WI38 (cell line): ENCODE data around the gene SLC22A4.
A peak's percentile ranks its signal among the peaks of the same experiment; 100 is the strongest.

Source experiments
- H3K4me3 ChIP-seq: 2 replicates; pipeline ENCODE4 v1.5.1; 2011; ENCODE audit warnings: low read depth, mild to moderate bottlenecking, control low read depth, low read length
- TF ChIP-seq, protein P1 (sequence below): IDR thresholded peaks from 2 replicates; pipeline ENCODE4 v1.5.1; 2012; ENCODE audit warnings: low read depth, mild to moderate bottlenecking, control low read depth, low read length

SLC22A4 gene

DNA sequence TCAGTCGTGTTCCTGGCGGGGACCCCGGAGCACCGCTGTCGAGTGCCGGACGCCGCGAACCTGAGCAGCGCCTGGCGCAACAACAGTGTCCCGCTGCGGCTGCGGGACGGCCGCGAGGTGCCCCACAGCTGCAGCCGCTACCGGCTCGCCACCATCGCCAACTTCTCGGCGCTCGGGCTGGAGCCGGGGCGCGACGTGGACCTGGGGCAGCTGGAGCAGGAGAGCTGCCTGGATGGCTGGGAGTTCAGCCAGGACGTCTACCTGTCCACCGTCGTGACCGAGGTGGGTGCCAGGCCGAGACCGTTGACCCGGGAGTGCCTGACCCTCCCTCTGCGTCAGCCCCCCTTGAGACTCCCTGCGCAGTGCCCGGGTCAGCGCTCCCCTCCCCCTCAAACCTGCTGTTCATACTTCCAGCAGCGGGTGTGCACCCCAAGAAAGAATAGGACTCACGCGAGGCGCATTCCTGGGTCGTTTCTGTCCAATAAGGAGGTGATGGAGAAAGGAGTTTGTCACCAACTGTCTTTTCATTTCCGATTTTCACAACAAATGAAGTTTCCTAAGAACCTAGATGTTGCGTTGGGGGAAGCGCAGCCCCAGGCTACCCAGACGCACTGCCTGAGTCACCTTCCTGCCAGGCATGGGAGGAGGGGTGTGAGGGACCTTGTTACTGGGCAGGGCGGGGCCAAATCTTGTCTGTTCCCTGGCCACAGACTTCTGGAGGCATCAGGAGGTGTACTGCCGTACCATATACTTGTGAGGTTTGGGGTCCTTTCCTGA is 722 bp downstream of the SLC22A4 start:
- peak overlapping the region; percentile 79 for H3K4me3 ChIP-seq
- TF ChIP-seq, protein P1, sequence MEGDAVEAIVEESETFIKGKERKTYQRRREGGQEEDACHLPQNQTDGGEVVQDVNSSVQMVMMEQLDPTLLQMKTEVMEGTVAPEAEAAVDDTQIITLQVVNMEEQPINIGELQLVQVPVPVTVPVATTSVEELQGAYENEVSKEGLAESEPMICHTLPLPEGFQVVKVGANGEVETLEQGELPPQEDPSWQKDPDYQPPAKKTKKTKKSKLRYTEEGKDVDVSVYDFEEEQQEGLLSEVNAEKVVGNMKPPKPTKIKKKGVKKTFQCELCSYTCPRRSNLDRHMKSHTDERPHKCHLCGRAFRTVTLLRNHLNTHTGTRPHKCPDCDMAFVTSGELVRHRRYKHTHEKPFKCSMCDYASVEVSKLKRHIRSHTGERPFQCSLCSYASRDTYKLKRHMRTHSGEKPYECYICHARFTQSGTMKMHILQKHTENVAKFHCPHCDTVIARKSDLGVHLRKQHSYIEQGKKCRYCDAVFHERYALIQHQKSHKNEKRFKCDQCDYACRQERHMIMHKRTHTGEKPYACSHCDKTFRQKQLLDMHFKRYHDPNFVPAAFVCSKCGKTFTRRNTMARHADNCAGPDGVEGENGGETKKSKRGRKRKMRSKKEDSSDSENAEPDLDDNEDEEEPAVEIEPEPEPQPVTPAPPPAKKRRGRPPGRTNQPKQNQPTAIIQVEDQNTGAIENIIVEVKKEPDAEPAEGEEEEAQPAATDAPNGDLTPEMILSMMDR, result no peak

DNA sequence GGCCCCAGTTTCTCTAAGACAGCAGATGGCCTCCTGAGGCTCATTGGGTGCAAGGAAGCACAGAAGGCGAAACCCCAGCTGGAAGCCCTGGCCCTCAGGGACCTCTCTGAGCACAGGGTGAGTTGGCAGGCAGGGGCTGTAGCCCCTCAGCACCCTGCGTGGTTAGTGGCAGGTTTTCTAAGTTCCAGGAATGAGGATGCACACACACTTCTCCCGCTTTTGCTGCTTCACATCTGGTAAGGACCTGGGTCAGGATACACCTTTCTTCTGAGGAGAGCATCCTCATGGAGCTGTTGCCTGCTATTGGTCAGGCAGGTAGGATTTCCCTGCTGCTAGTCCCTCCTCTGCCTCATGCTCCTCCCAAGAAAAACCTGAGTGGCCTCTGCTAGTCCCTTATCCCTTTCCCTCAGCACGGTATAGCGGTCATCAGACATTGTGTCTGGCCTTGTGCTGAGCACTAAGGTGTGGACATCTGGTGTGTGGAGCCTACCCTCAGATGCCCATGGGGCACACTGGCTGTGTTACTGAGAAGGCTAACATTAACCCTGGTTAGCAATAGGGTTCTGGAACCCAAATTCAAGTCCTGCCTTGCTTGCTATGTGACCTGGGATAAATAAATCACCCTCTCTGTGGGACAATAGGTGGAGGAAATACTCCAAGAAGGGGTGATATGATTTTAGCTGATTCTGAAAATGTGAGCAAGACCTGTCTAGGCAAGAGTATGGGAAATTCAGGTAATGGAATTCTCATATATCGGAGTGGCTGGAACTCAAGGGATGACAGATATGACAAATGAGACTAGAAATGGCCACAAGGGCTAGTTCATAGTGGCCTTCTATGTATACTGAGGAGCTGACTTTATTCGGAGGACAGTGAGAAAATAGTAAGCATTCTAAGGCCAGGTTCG is 1.6 kb downstream of the SLC22A4 start:
- peak overlapping the region; percentile 79 for H3K4me3 ChIP-seq
- TF ChIP-seq, protein P1, result no peak

DNA sequence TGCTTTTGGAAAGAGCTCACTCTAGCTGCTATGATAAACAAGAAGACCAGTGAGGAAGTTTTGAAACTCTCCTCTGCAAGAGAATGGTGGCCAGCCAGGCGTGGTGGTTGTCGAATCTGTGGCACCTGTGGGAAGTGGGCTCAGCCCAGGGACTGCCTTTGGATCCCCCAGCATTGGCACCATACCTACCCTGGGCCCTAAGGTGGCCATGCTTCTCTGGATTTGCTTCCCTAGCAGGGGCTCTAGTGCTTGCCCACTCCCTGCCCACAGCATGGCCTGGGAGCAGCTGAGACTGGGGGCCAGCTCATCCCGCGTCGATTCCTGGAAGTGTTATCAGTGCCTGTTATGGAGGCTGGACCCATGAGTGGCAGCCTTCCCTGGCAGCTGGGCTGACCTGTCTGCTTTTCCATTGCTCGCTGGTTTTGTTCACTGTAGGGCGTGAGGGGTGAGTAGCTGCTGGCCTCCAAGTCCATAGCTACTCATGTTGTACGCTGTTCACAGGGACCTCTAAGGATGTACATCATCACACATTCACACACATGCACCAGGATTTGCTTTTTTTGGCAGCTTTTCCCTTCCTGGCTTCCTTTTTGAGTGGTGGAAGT is 2.3 kb downstream of the SLC22A4 start:
- TF ChIP-seq, protein P1, result no peak
- no peak overlapping the region for H3K4me3 ChIP-seq

DNA sequence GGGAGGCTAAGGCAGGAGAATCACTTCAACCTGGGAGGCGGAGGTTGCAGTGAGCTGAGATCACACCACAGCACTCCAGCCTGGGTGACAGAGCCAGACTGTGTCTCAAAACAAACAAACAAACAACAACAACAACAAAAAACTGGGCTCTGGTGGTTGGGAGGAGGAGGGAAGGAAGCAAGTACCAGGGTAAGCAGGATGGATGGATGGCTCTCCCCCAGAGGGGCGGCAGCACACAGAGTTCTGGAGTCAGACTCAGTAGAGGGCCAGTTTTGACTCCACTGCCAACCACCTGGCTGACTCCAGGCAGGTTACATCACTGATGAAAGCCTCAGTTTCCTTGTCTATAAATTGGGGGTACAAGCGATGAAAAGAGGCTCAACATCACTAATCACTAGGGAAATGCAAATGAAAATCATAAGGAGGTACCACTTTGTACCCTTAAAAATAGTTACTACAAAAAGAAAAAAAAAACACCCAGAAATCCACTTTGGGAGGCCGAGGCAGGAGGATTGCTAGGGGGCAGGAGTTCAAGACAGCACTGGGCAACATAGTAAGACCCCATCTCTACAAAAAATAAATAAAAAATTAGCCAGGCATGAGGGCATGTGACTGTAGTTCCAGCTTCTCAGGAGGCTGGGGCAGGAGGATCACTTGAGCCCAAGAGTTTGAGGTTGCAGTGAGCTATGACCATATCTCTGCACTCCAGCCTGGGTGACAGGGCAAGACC is 3.2 kb downstream of the SLC22A4 start:
- TF ChIP-seq, protein P1, result no peak
- H3K4me3 ChIP-seq, result no peak overlapping the region

DNA sequence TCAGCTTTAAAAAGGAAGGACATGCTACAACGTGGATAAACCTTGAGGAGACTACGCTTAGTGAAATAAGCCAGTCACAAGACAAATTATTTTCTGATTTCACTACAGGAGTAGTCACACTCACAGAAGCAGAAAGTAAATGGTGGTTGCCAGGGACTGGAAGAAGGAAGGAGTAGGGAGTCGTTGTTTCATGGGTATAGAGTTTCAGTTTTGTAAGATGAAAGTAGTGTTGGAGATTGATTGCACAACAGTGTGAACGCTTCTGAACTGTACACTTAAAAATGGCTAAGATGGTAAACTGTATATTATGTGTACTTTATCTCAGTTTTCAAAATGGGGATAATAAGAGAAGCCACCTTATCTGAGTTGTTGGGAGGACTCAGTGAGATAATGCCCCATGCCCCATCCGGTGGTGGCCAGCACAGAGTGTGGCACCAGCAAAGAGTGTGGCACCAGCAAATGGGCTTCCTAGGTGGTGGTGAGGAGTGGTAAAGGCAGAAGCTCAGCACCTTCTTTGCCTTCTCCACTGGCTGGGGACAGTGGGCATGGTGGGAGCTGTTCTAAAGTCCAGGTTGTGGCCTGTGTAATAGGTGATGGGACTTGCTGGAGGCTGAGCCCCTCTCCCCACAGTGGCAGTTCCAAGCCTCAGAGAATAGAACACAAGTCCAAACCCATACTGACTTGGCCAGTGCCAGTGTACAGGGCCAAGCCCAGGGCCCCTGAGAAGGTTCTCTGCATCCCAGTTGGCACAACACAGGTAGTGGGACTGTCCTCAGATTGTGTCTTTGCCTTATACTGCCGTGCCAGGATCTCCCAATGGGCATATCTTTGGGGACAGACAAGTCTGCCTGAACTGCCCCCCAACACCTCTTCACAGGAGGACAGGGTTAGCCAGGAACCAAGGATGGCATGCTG is 4.4 kb downstream of the SLC22A4 start:
- no peak overlapping the region for H3K4me3 ChIP-seq
- TF ChIP-seq, protein P1, result no peak

DNA sequence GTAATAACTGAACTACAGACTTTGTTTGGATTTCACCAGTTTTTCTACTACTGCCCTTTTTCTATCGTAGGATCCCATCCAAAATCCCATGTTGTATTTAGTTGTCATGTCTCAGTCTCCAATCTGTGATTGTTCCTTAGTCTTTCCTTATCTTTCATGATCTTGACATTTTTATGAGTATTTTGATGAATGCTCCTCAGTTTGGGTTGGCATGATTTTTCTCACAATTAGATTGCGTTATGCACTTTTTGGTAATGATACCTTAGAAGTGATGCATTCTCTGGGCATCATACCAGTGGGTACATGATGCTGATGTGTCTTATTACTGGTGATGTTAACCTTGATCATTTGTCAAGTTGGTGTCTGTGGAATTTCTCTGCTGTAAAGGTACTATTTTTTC is 5.7 kb downstream of the SLC22A4 start:
- no peak overlapping the region for H3K4me3 ChIP-seq
- TF ChIP-seq, protein P1, result no peak
